ENCODE measurements around the gene GRK3. TPM values are rescaled to one million over a fixed set of nuclear protein-coding genes. Genes with fewer than 3 reads are reported as not detected.

GRK3 gene
- total RNA-seq, 4 donors from 2014 or later = 8.2 to 12.9 (median 10.2) TPM

- 58 to 67% methylated on average over 4 of the region's 4 CpGs for WGBS, 2 donors
- Histone ChIP-seq H3K27ac (no peak overlapping the region), H3K9me3 (no peaks in the 10 kb centered on the region), H3K27me3 (no peaks in the 10 kb centered on the region), H3K4me3 (no peak overlapping the region), H3K4me1 (no peaks in the 10 kb centered on the region), H3K36me3 (no peaks in the 10 kb centered on the region)
- DNase-seq (ENCODE audit: low spot score in 2 of 2) = no peak
- TF ChIP-seq POLR2A (IDR thresholded peaks at IDR 0.05) = no peak
- TF ChIP-seq EP300 (IDR thresholded peaks at IDR 0.05) = no peak
- TF ChIP-seq, protein P1, sequence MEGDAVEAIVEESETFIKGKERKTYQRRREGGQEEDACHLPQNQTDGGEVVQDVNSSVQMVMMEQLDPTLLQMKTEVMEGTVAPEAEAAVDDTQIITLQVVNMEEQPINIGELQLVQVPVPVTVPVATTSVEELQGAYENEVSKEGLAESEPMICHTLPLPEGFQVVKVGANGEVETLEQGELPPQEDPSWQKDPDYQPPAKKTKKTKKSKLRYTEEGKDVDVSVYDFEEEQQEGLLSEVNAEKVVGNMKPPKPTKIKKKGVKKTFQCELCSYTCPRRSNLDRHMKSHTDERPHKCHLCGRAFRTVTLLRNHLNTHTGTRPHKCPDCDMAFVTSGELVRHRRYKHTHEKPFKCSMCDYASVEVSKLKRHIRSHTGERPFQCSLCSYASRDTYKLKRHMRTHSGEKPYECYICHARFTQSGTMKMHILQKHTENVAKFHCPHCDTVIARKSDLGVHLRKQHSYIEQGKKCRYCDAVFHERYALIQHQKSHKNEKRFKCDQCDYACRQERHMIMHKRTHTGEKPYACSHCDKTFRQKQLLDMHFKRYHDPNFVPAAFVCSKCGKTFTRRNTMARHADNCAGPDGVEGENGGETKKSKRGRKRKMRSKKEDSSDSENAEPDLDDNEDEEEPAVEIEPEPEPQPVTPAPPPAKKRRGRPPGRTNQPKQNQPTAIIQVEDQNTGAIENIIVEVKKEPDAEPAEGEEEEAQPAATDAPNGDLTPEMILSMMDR (IDR thresholded peaks at IDR 0.05) = no peak
Measured at GRCh38 chr22:25651332-25652085, 87.0 kb downstream of the GRK3 start.

DNA sequence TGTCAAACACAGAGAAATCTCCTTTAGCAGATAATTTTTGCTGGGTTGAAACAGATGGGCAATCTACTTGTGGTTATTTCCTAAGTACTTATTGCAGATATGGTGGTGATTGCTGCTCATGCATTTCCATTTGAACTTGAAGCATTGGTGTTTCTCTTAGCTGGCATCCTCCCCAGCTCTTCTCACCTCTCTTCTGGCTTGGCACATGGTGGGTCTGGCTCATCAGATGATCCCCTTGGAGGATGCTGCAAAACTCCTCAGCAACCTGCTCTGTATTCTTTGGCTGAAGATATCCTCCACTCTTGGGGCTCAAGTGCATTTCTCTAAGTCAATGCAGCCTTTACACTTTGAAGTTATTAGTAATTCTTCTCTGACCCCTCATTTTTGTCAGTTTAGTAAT is 90.2 kb downstream of the GRK3 start:
- Histone ChIP-seq H3K9me3 (no peaks in the 10 kb centered on the region), H3K36me3 (no peaks in the 10 kb centered on the region), H3K27ac (no peak overlapping the region), H3K4me3 (no peak overlapping the region), H3K27me3 (no peaks in the 10 kb centered on the region), H3K4me1 (peaks cover 0 to 6% (median 0%) of the 10 kb centered on the region in 4 donors)
- TF ChIP-seq POLR2A (IDR thresholded peaks at IDR 0.05) = no peak
- TF ChIP-seq, protein P1 (IDR thresholded peaks at IDR 0.05) = no peak
- no peak for DNase-seq (ENCODE audit: low spot score in 2 of 2)

DNA sequence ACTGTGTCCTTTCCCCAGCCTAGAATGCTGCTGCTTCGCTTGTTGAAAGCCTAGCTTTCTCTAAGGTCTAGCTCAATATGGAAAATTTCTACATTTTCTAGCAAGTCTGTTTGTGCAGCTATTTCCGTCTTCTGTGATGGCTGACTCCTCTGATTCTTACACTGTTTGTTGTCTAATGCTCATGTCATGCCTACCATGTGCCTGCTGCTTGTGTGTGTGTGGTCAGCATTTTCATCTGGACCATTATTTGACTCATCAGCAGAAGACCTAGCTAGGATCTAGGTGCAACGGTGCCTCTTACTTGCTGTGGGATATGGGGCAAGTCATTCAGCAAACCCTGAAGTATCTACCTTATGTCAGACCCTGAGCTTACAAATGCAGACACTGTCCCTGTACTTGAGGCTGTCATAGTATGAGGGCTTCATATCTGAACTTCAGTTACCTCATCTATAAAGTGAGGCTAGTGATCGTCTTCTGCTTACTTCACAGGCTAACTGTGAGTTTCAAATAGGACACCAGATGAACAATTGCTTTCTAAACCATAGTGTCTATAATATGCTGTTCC is 91.0 kb downstream of the GRK3 start:
- Histone ChIP-seq H3K27me3 (no peaks in the 10 kb centered on the region), H3K27ac (no peak overlapping the region), H3K4me1 (peaks cover 0 to 6% (median 0%) of the 10 kb centered on the region in 4 donors), H3K9me3 (no peaks in the 10 kb centered on the region), H3K36me3 (no peaks in the 10 kb centered on the region), H3K4me3 (no peak overlapping the region)
- WGBS, 2 donors = 86 to 89% methylated on average over 4 of the region's 4 CpGs
- TF ChIP-seq EP300 (IDR thresholded peaks at IDR 0.05) (no peak), POLR2A (IDR thresholded peaks at IDR 0.05) (no peak)
- TF ChIP-seq, protein P1 (IDR thresholded peaks at IDR 0.05) = no peak
- DNase-seq (ENCODE audit: low spot score in 2 of 2) = no peak

DNA sequence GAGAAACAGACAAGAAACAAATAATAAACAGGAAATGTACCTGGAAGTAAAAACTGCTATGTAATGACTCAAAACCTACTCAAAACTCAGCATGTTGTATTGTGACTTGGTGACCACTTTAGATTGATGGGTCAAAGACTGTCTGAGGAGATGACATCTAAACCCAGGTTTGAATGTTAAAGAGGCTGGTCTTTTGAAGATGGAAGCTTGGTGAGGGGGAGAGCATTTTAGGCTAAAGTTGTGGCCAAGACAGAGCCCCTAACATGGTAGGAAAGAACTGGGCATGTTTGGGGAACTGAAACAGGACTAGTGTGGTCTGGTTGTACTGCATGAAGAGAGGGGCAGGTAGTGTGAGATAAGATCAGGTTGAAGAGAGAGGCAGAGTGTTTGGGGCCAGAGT is 92.2 kb downstream of the GRK3 start:
- no peaks in the 10 kb centered on the region for H3K27me3 ChIP-seq
- no peaks in the 10 kb centered on the region for H3K9me3 ChIP-seq
- no peaks in the 10 kb centered on the region for H3K36me3 ChIP-seq
- H3K4me3 ChIP-seq = no peak overlapping the region
- no peak for DNase-seq (ENCODE audit: low spot score in 2 of 2)
- peaks cover 0 to 16% (median 0%) of the 10 kb centered on the region in 4 donors for H3K4me1 ChIP-seq
- no peak for TF ChIP-seq EP300 (IDR thresholded peaks at IDR 0.05)
- TF ChIP-seq, protein P1 (IDR thresholded peaks at IDR 0.05) = no peak
- TF ChIP-seq POLR2A (IDR thresholded peaks at IDR 0.05) = no peak
- H3K27ac ChIP-seq = no peak overlapping the region

DNA sequence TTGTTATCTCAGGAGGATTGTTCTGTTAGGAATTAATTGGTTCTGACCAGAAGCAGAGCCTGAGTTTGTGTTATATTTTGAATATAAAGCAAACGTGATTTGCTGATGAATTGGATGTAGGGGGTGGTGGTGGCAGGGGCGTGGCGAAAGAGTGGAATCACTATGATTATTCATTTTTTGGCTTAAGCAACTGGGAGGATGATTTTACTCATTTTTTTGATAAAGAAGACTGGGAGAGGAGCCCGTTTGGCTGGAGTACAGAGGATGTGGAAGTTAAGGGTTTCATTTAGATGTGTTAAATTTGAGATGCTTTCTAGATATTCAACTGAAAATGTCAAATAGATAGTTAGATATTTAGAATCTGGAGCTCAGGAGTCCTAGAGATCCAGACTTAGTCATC is 94.2 kb downstream of the GRK3 start:
- H3K4me1 ChIP-seq = peaks cover 0 to 16% (median 0%) of the 10 kb centered on the region in 4 donors
- WGBS, 2 donors = 61 to 63% methylated on average over 4 of the region's 4 CpGs

More for the DNA sequence above, 94.2 kb downstream of the GRK3 start:
- H3K4me3 ChIP-seq = no peak overlapping the region
- no peaks in the 10 kb centered on the region for H3K27me3 ChIP-seq
- H3K9me3 ChIP-seq = no peaks in the 10 kb centered on the region
- H3K36me3 ChIP-seq = no peaks in the 10 kb centered on the region
- no peak for DNase-seq (ENCODE audit: low spot score in 2 of 2)
- TF ChIP-seq, protein P1 (IDR thresholded peaks at IDR 0.05) = no peak
- no peak for TF ChIP-seq EP300 (IDR thresholded peaks at IDR 0.05)
- TF ChIP-seq POLR2A (IDR thresholded peaks at IDR 0.05) = no peak
- H3K27ac ChIP-seq = no peak overlapping the region
